GM10266 (cell line): ENCODE data around the gene SLC25A21.

ENCODE experiments used
- DNase-seq: peaks from one replicate; pipeline ENCODE4 v3.0.0; 2012; ENCODE audit errors: extremely low spot score
- CTCF ChIP-seq: IDR thresholded peaks from 2 replicates; pipeline ENCODE4 v1.5.1; 2012; ENCODE audit warnings: mild to moderate bottlenecking, low read depth; ENCODE audit not compliant: control insufficient read depth, insufficient read depth; ENCODE audit errors: missing control alignments

Gene SLC25A21

GRCh38 chr14:36768638-36769337 is 403.6 kb downstream of the SLC25A21 start:
- DNase-seq, result no peak

GRCh38 chr14:36767603-36768281 is 404.7 kb downstream of the SLC25A21 start:
- TF ChIP-seq CTCF, result no peak
- no peak for DNase-seq

More at GRCh38 chr14:36768638-36769337, 403.6 kb downstream of the SLC25A21 start:
- TF ChIP-seq CTCF, result no peak

GRCh38 chr14:36766974-36767373 is 405.4 kb downstream of the SLC25A21 start:
- TF ChIP-seq CTCF, result no peak
- no peak for DNase-seq

GRCh38 chr14:36757734-36758601 is 414.4 kb downstream of the SLC25A21 start:
- TF ChIP-seq CTCF, result no peak
- no peak for DNase-seq

GRCh38 chr14:36756226-36756625 is 416.2 kb downstream of the SLC25A21 start:
- TF ChIP-seq CTCF, result no peak
- no peak for DNase-seq

- no peak for DNase-seq
- no peak for TF ChIP-seq CTCF
Observed at GRCh38 chr14:36755756-36756155, 416.6 kb downstream of the SLC25A21 start.

GRCh38 chr14:36751920-36752319 is 420.5 kb downstream of the SLC25A21 start:
- TF ChIP-seq CTCF, result no peak
- DNase-seq, result no peak
